H1 (cell line): Measurements from ENCODE around the gene SGMS2. TPM values are rescaled to one million over a fixed set of nuclear protein-coding genes. Genes with fewer than 3 reads are reported as not detected.

ENCODE experiments used
- ATF3 ChIP-seq: IDR thresholded peaks from 2 replicates; pipeline ENCODE4 v1.6.1; 2011; ENCODE audit warnings: low read depth, mild to moderate bottlenecking, low read length; ENCODE audit not compliant: insufficient read depth
- CBX8 ChIP-seq: fragments of 300-800, 300-1000 bp; sonication (generic); IDR thresholded peaks from 2 replicates; pipeline ENCODE4 v1.7.1; 2016; ENCODE audit warnings: low read depth, low read length, borderline replicate concordance
- CREB1 ChIP-seq: IDR thresholded peaks from 2 replicates; pipeline ENCODE4 v1.6.1; 2012; ENCODE audit warnings: inconsistent platforms
- EZH2 ChIP-seq: fragments of 200-600 bp; sonication (generic); IDR thresholded peaks from 2 replicates; pipeline ENCODE4 v1.7.1; 2012; ENCODE audit warnings: low read depth, mild to moderate bottlenecking, moderate library complexity, low read length, inconsistent platforms; ENCODE audit not compliant: severe bottlenecking
- GTF2F1 ChIP-seq: IDR thresholded peaks from 2 replicates; pipeline ENCODE4 v1.6.1; 2012; ENCODE audit warnings: low read depth, low read length, improper control_type of control experiment, borderline replicate concordance
- MAFK ChIP-seq: IDR thresholded peaks from 2 replicates; pipeline ENCODE4 v1.6.1; 2012; ENCODE audit warnings: low read depth, mild to moderate bottlenecking, improper control_type of control experiment, low read length
- NANOG ChIP-seq: IDR thresholded peaks from 2 replicates; pipeline ENCODE4 v1.6.1; 2011; ENCODE audit warnings: low read length, low read depth, mild to moderate bottlenecking, inconsistent platforms; ENCODE audit not compliant: insufficient read depth, poor library complexity, severe bottlenecking
- NRF1 ChIP-seq: IDR thresholded peaks from 2 replicates; pipeline ENCODE4 v1.6.1; 2011; ENCODE audit warnings: mild to moderate bottlenecking, low read depth, low read length, improper control_type of control experiment
- RBBP5 ChIP-seq: IDR thresholded peaks from 2 replicates; pipeline ENCODE4 v1.7.1; 2012; ENCODE audit warnings: low read depth, mild to moderate bottlenecking, inconsistent platforms, low read length, moderate library complexity, borderline replicate concordance
- polyA plus RNA-seq, 7 experiments: library from polyadenylated mRNA; depleted of rRNA in 3 of 7; stranded (reverse) in 5 of 7; unstranded in 2 of 7; fragments of >200 nt in 5 of 7; fragments of 200-250 nt in 2 of 7; gene quantifications; 1 replicate in 5 of 7; 2 replicates in 1 of 7; 4 replicates in 1 of 7; pipeline versions ENCODE4 v1.2.1 to v1.2.3, GENCODE V29; 2011 to 2013; ENCODE audit warnings: missing spikeins in 2 of 7, mixed read lengths in 2 of 7
- total RNA-seq: library from RNA; stranded (reverse); fragmentation: NEBNext Ultra II Directional; extraction: Animal tissue kit (Norgen Biotek cat#: 25700); gene quantifications from 2 replicates; pipeline ENCODE4 v1.2.1, GENCODE V29; 2021

Gene SGMS2
- total and polyA plus RNA-seq, 2 of the 8 experiments (the other 6 are each of a cell fraction or from before 2014, with no cell fraction given), result 0.04 to 1.3 TPM

- TF ChIP-seq CBX8, result no peak
- TF ChIP-seq EZH2, result no peak
- no peak for TF ChIP-seq ATF3
- TF ChIP-seq GTF2F1, result no peak
- no peak for TF ChIP-seq NRF1
- no peak for TF ChIP-seq MAFK
- TF ChIP-seq RBBP5, result no peak
- TF ChIP-seq NANOG, result no peak
- no peak for TF ChIP-seq CREB1
Observed at GRCh38 chr4:107874024-107874423, 49.3 kb downstream of the SGMS2 start (continued).
